Testis (tissue), 3 donors: ENCODE measurements around the gene EXOSC5. TPM values are rescaled to one million over a fixed set of nuclear protein-coding genes. Genes with fewer than 3 reads are reported as not detected.
A peak's percentile ranks its signal among the peaks of the same experiment; 100 is the strongest.

Source experiments
- DNase-seq: peaks from one replicate; pipeline ENCODE4 v3.0.0-alpha.2; 2019
- H3K27ac ChIP-seq, 2 donors: fragments of 200-600 bp; sonication (generic); one replicate each; pipeline ENCODE4 v1.5.1; 2019
- H3K27me3 ChIP-seq: fragments of 200-600 bp; sonication (generic); one replicate; pipeline ENCODE4 v1.5.1; 2019
- H3K36me3 ChIP-seq: fragments of 200-600 bp; sonication (generic); one replicate; pipeline ENCODE4 v1.5.1; 2017; ENCODE audit warnings: low read depth; ENCODE audit errors: missing control alignments
- H3K4me1 ChIP-seq: fragments of 200-600 bp; sonication (generic); one replicate; pipeline ENCODE4 v1.5.1; 2019
- H3K4me3 ChIP-seq, 2 donors: fragments of 200-600 bp; sonication (generic); one replicate each; pipeline ENCODE4 v1.5.1; 2017 to 2019
- H3K9me3 ChIP-seq: fragments of 200-600 bp; sonication (generic); one replicate; pipeline ENCODE4 v1.5.1; 2017
- CTCF ChIP-seq, 3 experiments: fragments of 450-650 bp in 2 of 3; fragments of 200-600 bp in 1 of 3; sonication (generic) in 1 of 3; IDR thresholded peaks; one replicate each; pipeline ENCODE4 v1.5.1; 2016 to 2019; ENCODE audit warnings: antibody characterized with exemption in 3 of 3, mild to moderate bottlenecking in 2 of 3, moderate library complexity in 1 of 3
- POLR2A ChIP-seq: fragments of 450-650 bp; IDR thresholded peaks from one replicate; pipeline ENCODE4 v1.6.1; 2017; ENCODE audit warnings: antibody characterized with exemption, mild to moderate bottlenecking, moderate library complexity
- WGBS, 2 donors: methylation state at CpG; one replicate each; pipeline ENCODE4 v1.1.5; 2018; 5-methylcytosine and 5-hydroxymethylcytosine counted together
- intact Hi-C: fragments of 100-400 bp; cut with DNase I; formaldehyde crosslinking; loops from one replicate; pipeline ENCODE4 v1.15.1; 2023; ENCODE audit warnings: low total_unique reads
- polyA plus RNA-seq: library from polyadenylated mRNA; stranded (reverse); fragments of 350-450 nt; fragmentation: Illumina TruSeq; extraction: RNeasy Lipid Tissue Mini Kit (QIAGEN cat#74804); gene quantifications from one replicate; pipeline ENCODE4 v1.2.3, GENCODE V29; 2014; ENCODE audit warnings: low read depth, low replicate concordance; ENCODE audit not compliant: insufficient read depth
- total RNA-seq, 2 donors: library from RNA; depleted of rRNA; stranded (reverse); fragments of >200 nt; gene quantifications; one replicate each; pipeline ENCODE4 v1.2.3, GENCODE V29; 2016

Gene EXOSC5
- total and polyA plus RNA-seq, 3 donors from 2014 or later = 19.1 to 28.0 (median 23.8) TPM

GRCh38 chr19:41426116-41426841, 29.1 kb upstream of the EXOSC5 start:
- TF ChIP-seq CTCF (IDR thresholded peaks at IDR 0.05) = no peak
- TF ChIP-seq POLR2A = no peak

GRCh38 chr19:41425174-41426115, 28.3 kb upstream of the EXOSC5 start:
- intact Hi-C loops = no loop called here
- no peak for DNase-seq
- Histone ChIP-seq H3K9me3 (no peaks in the 10 kb centered on the region), H3K27me3 (no peaks in the 10 kb centered on the region), H3K36me3 (no peaks in the 10 kb centered on the region), H3K27ac (no peak overlapping the region), H3K4me3 (no peak overlapping the region), H3K4me1 (peaks cover 14% of the 10 kb centered on the region)
- 93 to 94% methylated on average over 18 to 28 of the region's 28 CpGs for WGBS, 2 donors
- TF ChIP-seq CTCF (IDR thresholded peaks at IDR 0.05) (no peak), POLR2A (no peak)

More at GRCh38 chr19:41426116-41426841, 29.1 kb upstream of the EXOSC5 start:
- Histone ChIP-seq H3K27me3 (no peaks in the 10 kb centered on the region), H3K9me3 (no peaks in the 10 kb centered on the region), H3K27ac (peak overlapping the region in 1 of 2 donors; percentile 69), H3K4me3 (no peak overlapping the region), H3K36me3 (no peaks in the 10 kb centered on the region), H3K4me1 (peaks cover 14% of the 10 kb centered on the region)
- no peak for DNase-seq
- 88 to 91% methylated on average over 19 to 36 of the region's 36 CpGs for WGBS, 2 donors
- intact Hi-C loops = no loop called here

GRCh38 chr19:41424335-41425173, 27.4 kb upstream of the EXOSC5 start:
- Histone ChIP-seq H3K9me3 (no peaks in the 10 kb centered on the region), H3K4me1 (peaks cover 14% of the 10 kb centered on the region), H3K36me3 (no peaks in the 10 kb centered on the region), H3K27ac (no peak overlapping the region), H3K4me3 (no peak overlapping the region), H3K27me3 (no peaks in the 10 kb centered on the region)
- DNase-seq = no peak
- TF ChIP-seq CTCF (IDR thresholded peaks at IDR 0.05) (no peak), POLR2A (no peak)
- intact Hi-C loops = no loop called here
- 87% methylated on average over 17 to 21 of the region's 21 CpGs for WGBS, 2 donors

- no peak overlapping the region for H3K4me3 ChIP-seq
- no peaks in the 10 kb centered on the region for H3K27me3 ChIP-seq
- 94 to 97% methylated on average over 12 of the region's 12 CpGs for WGBS, 2 donors
- H3K36me3 ChIP-seq = no peaks in the 10 kb centered on the region
- H3K27ac ChIP-seq = no peak overlapping the region
- intact Hi-C loops = no loop called here
- no peak for DNase-seq
- no peaks in the 10 kb centered on the region for H3K9me3 ChIP-seq
- H3K4me1 ChIP-seq = peaks cover 10% of the 10 kb centered on the region
- no peak for TF ChIP-seq CTCF (IDR thresholded peaks at IDR 0.05)
- TF ChIP-seq POLR2A = no peak
These were observed 25.8 kb upstream of the EXOSC5 start for GRCh38 chr19:41422955-41423354.
